Sciatic nerve (tissue), 2 donors: Measurements from ENCODE around the gene ADGRG2. TPM values are rescaled to one million over a fixed set of nuclear protein-coding genes. Genes with fewer than 3 reads are reported as not detected.

ENCODE experiments used
- ATAC-seq: fragments of 200-7000 bp; cut with Tn5 transposase; one replicate; pipeline ENCODE4 v1.9.1; 2020; ENCODE audit warnings: mild to moderate bottlenecking, moderate library complexity
- DNase-seq: peaks from one replicate; pipeline ENCODE4 v3.0.0-alpha.2; 2020; ENCODE audit warnings: low spot score
- intact Hi-C: fragments of 100-400 bp; cut with DNase I; formaldehyde crosslinking; loops from one replicate; pipeline ENCODE4 v1.14.2; 2022
- total RNA-seq: library from RNA; stranded (reverse); fragmentation: NEBNext Ultra II Directional; extraction: Animal tissue kit (Norgen Biotek cat#: 25700); gene quantifications from one replicate; pipeline ENCODE4 v1.2.1, GENCODE V29; 2021
- donor health status: DM: no; HTN: no; CAD: no.
- donor health status: DM: no; HTN: no; CAD: no.

ADGRG2 gene
- 5.3 TPM for total RNA-seq

- DNase-seq, result peak; percentile 63
- intact Hi-C loops, result no loop called here
- peak; percentile 66 for ATAC-seq
Measured at GRCh38 chrX:19121898-19122640, at the start of gene ADGRG2. TSS of gene ADGRG2 (minus strand) at chrX:19122468. CDS start at chrX:19068834, 53,634 bp downstream.

- intact Hi-C loops, result no loop called here
- no peak for ATAC-seq
- DNase-seq, result no peak
Measured at GRCh38 chrX:19168609-19169008, 46.3 kb upstream of the ADGRG2 start.

- no peak for DNase-seq
- ATAC-seq, result no peak
- intact Hi-C loops, result no loop called here
Measured at GRCh38 chrX:19162851-19163250, 40.6 kb upstream of the ADGRG2 start.

- intact Hi-C loops, result no loop called here
- DNase-seq (no peak), ATAC-seq (peak; percentile 77)
Measured at GRCh38 chrX:19156186-19156585, 33.9 kb upstream of the ADGRG2 start.

- intact Hi-C loops, result no loop called here
- no peak for DNase-seq
- ATAC-seq, result no peak
Measured at GRCh38 chrX:19152762-19153161, 30.5 kb upstream of the ADGRG2 start.

GRCh38 chrX:19137067-19137466, 14.8 kb upstream of the ADGRG2 start:
- intact Hi-C loops, result no loop called here
- DNase-seq, result no peak
- ATAC-seq, result no peak

GRCh38 chrX:19133784-19134183, 11.5 kb upstream of the ADGRG2 start:
- no peak for DNase-seq
- intact Hi-C loops, result no loop called here
- peak; percentile 15 for ATAC-seq

GRCh38 chrX:19133231-19133630, 11.0 kb upstream of the ADGRG2 start:
- intact Hi-C loops, result no loop called here
- DNase-seq (no peak), ATAC-seq (peak; percentile 75)

GRCh38 chrX:19130628-19131027, 8.4 kb upstream of the ADGRG2 start:
- intact Hi-C loops, result no loop called here
- ATAC-seq, result no peak
- DNase-seq, result no peak

GRCh38 chrX:19129694-19130093, 7.4 kb upstream of the ADGRG2 start:
- DNase-seq, result no peak
- no peak for ATAC-seq
- intact Hi-C loops, result no loop called here

GRCh38 chrX:19127649-19128168, 5.4 kb upstream of the ADGRG2 start:
- intact Hi-C loops, result no loop called here
- ATAC-seq (peak; percentile 80), DNase-seq (peak; percentile 65)

GRCh38 chrX:19122641-19123009, 357 bp upstream of the ADGRG2 start:
- intact Hi-C loops, result no loop called here
- ATAC-seq (peak; percentile 5), DNase-seq (no peak)

- intact Hi-C loops, result no loop called here
- ATAC-seq (no peak), DNase-seq (no peak)
Measured at GRCh38 chrX:19121466-19121865, 802 bp downstream of the ADGRG2 start.

GRCh38 chrX:19110642-19111041, 11.6 kb downstream of the ADGRG2 start:
- intact Hi-C loops, result no loop called here
- ATAC-seq (no peak), DNase-seq (no peak)

- no peak for DNase-seq
- intact Hi-C loops, result no loop called here
- no peak for ATAC-seq
Measured at GRCh38 chrX:19107035-19107434, 15.2 kb downstream of the ADGRG2 start.

GRCh38 chrX:19100586-19100985, 21.7 kb downstream of the ADGRG2 start:
- DNase-seq (no peak), ATAC-seq (no peak)
- intact Hi-C loops, result no loop called here

GRCh38 chrX:19097553-19098283, 24.6 kb downstream of the ADGRG2 start:
- intact Hi-C loops, result no loop called here
- no peak for ATAC-seq
- no peak for DNase-seq

- intact Hi-C loops, result no loop called here
- no peak for ATAC-seq
- DNase-seq, result no peak
Measured at GRCh38 chrX:19096586-19096985, 25.7 kb downstream of the ADGRG2 start.

GRCh38 chrX:19094654-19095053, 27.6 kb downstream of the ADGRG2 start:
- ATAC-seq (peak; percentile 40), DNase-seq (no peak)
- intact Hi-C loops, result no loop called here

- intact Hi-C loops, result no loop called here
- DNase-seq, result no peak
- no peak for ATAC-seq
Measured at GRCh38 chrX:19091596-19091995, 30.7 kb downstream of the ADGRG2 start.
